T-helper 1 cell treated with Interleukin-12 subunit alpha and Interleukin-12 subunit beta and Interleukin-4 antibody, amounts not matched to agents 30 μg/mL and 1 μg/mL, for 36 hours (primary cell): ENCODE results near the gene SLC4A1AP.
"Not testable (repeated sequence)": the region's sequence is repeated elsewhere in the genome, so short reads cannot be mapped to it uniquely, and the experiment has no call there.

Experiments used
- H3K27ac Mint-ChIP-seq: one replicate; pipeline ENCODE4 v1.8.0; 2021; ENCODE audit warnings: mild to moderate bottlenecking, mixed read lengths
- H3K27me3 Mint-ChIP-seq: one replicate; pipeline ENCODE4 v1.8.0; 2021; ENCODE audit warnings: low read depth, mixed read lengths
- H3K36me3 Mint-ChIP-seq: one replicate; pipeline ENCODE4 v1.8.0; 2021; ENCODE audit warnings: low read depth, mixed read lengths
- H3K4me1 Mint-ChIP-seq: one replicate; pipeline ENCODE4 v1.8.0; 2021; ENCODE audit warnings: low read depth, mixed read lengths
- H3K4me3 Mint-ChIP-seq: one replicate; pipeline ENCODE4 v1.8.0; 2021; ENCODE audit warnings: mild to moderate bottlenecking, moderate library complexity, mixed read lengths
- H3K9me3 Mint-ChIP-seq: one replicate; pipeline ENCODE4 v1.8.0; 2021; ENCODE audit warnings: mixed read lengths

The SLC4A1AP gene

GRCh38 chr2:27663285-27664153 is at the start of gene SLC4A1AP, which contains the start of gene SUPT7L:
SLC4A1AP (plus strand) TSS chr2:27663889; CDS start chr2:27663915, 26 bp downstream.
SUPT7L (minus strand) TSS chr2:27663614; CDS start chr2:27662192, 1,422 bp downstream.
- H3K4me1 Mint-ChIP-seq = peaks cover 39% of the 10 kb centered on the region

GRCh38 chr2:27613985-27614384 is 49.7 kb upstream of the SLC4A1AP start:
- H3K27me3 Mint-ChIP-seq = no peaks in the 10 kb centered on the region

More at GRCh38 chr2:27663285-27664153, at the start of gene SLC4A1AP, which contains the start of gene SUPT7L:
- peak within 1 kb of the TSS; percentile 99 for H3K4me3 Mint-ChIP-seq
- H3K9me3 Mint-ChIP-seq = no peaks in the 10 kb centered on the region
- no peaks in the 10 kb centered on the region for H3K27me3 Mint-ChIP-seq
- H3K27ac Mint-ChIP-seq = peak within 1 kb of the TSS; percentile 99
- H3K36me3 Mint-ChIP-seq = peaks cover 46% of the 10 kb centered on the region

DNA sequence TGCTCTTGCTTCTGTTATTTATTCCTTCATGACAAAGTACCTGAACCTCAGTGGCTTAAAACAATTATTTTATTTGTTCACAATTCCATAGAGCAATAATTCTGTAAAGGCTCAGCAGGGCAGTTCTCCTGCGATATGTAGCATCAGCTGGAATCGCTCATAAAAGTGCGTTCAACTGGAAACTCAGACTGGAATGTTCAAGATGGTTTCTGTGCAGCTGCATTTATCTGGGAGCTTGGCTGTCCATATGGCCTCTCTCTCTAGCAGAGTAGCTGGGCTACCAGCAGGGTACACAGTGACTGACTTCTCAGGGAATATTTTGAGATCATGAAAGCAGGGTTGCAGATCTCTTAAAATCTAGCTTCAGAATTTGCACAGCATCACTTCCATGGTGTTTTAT is 48.4 kb upstream of the SLC4A1AP start:
- H3K27ac Mint-ChIP-seq = no peak overlapping the region

More at GRCh38 chr2:27613985-27614384, 49.7 kb upstream of the SLC4A1AP start:
- no peaks in the 10 kb centered on the region for H3K9me3 Mint-ChIP-seq
- peaks cover 43% of the 10 kb centered on the region for H3K36me3 Mint-ChIP-seq
- no peaks in the 10 kb centered on the region for H3K4me1 Mint-ChIP-seq
- no peak overlapping the region for H3K4me3 Mint-ChIP-seq
- no peak overlapping the region for H3K27ac Mint-ChIP-seq

DNA sequence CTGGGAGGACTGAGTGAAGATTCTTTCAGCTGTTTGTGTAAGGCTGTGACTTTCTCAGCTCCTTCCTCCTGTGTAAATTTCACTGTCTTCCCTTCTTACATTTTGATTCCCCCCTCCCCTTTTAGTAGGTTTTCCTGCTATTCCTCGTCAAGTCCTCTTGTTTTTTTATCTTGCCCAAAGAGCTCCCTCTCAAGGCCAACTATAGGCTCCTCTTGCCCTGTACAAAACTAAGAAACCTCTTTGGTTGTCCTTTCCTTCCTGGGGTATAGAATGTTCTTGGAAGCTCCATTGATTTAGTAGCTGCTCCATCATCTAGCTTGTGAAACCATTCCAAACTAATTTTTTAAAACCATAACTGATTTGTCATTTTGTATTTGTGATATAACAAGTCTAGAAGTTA is 42.2 kb upstream of the SLC4A1AP start:
- no peaks in the 10 kb centered on the region for H3K9me3 Mint-ChIP-seq
- no peak overlapping the region for H3K27ac Mint-ChIP-seq
- peaks cover 53% of the 10 kb centered on the region for H3K36me3 Mint-ChIP-seq

More for the DNA sequence above, 48.4 kb upstream of the SLC4A1AP start:
- H3K4me1 Mint-ChIP-seq = no peaks in the 10 kb centered on the region
- H3K27me3 Mint-ChIP-seq = no peaks in the 10 kb centered on the region
- peaks cover 46% of the 10 kb centered on the region for H3K36me3 Mint-ChIP-seq
- H3K4me3 Mint-ChIP-seq = no peak overlapping the region
- no peaks in the 10 kb centered on the region for H3K9me3 Mint-ChIP-seq

DNA sequence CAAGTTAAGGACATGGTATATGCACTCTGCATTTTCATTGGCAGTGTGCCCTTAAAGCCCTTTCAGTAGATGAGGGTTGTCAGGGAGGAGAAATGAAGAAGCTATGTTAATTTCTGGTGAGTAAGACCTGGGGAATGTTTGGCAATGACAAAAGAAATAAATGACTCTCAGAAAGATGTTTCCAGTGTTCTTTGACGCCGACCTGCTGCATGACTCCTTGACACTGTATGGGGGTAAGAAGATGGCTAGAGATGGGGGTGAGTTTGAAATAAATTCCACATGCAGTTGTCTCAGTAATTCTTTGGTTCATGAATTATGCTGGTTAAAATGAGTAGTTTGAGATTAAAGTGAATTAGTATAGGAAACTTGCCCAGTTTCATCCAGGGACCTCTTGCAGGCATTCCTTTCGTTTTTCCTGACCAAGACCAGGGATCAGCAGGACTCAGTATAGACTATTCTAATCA is 40.7 kb upstream of the SLC4A1AP start:
- Mint-ChIP-seq H3K4me1 (peaks cover 11% of the 10 kb centered on the region), H3K9me3 (no peaks in the 10 kb centered on the region), H3K27ac (no peak overlapping the region), H3K36me3 (peaks cover 44% of the 10 kb centered on the region), H3K4me3 (no peak overlapping the region), H3K27me3 (no peaks in the 10 kb centered on the region)

More for the DNA sequence above, 42.2 kb upstream of the SLC4A1AP start:
- no peak overlapping the region for H3K4me3 Mint-ChIP-seq
- no peaks in the 10 kb centered on the region for H3K4me1 Mint-ChIP-seq
- H3K27me3 Mint-ChIP-seq = no peaks in the 10 kb centered on the region

GRCh38 chr2:27624943-27625342 is 38.7 kb upstream of the SLC4A1AP start:
- H3K27ac Mint-ChIP-seq = no peak overlapping the region
- H3K27me3 Mint-ChIP-seq = no peaks in the 10 kb centered on the region
- peaks cover 37% of the 10 kb centered on the region for H3K36me3 Mint-ChIP-seq
- peaks cover 19% of the 10 kb centered on the region for H3K4me1 Mint-ChIP-seq
- no peaks in the 10 kb centered on the region for H3K9me3 Mint-ChIP-seq
- no peak overlapping the region for H3K4me3 Mint-ChIP-seq

DNA sequence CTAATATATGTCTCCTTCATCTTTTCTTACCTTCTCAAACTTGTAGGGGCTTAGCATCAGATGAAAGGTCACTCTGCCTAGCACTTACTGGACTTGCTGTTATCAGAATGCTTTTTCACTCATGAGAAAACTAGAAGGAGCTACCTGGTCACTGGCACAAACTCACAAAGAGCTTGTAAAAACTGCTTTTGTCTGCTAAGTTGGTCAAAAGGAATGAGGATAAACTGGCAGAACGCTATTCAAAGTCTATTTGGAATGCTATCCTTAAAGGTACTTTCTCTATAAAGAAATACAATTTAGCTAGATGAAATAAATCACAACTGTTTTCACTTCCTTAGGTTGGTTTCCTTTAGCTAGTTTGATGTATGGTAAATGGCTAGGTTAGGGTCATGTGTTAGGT is 37.4 kb upstream of the SLC4A1AP start:
- not testable (repeated sequence) for H3K27ac Mint-ChIP-seq, H3K9me3 Mint-ChIP-seq, H3K27me3 Mint-ChIP-seq, H3K4me3 Mint-ChIP-seq
- Mint-ChIP-seq H3K4me1 (peaks cover 23% of the 10 kb centered on the region), H3K36me3 (peaks cover 35% of the 10 kb centered on the region)

- not testable (repeated sequence) for H3K9me3 Mint-ChIP-seq, H3K4me3 Mint-ChIP-seq, H3K27me3 Mint-ChIP-seq
- H3K4me1 Mint-ChIP-seq = peaks cover 23% of the 10 kb centered on the region
- H3K27ac Mint-ChIP-seq = peak overlapping the region; percentile 27
- peaks cover 32% of the 10 kb centered on the region for H3K36me3 Mint-ChIP-seq
Measured at GRCh38 chr2:27626921-27627320, 36.8 kb upstream of the SLC4A1AP start.

DNA sequence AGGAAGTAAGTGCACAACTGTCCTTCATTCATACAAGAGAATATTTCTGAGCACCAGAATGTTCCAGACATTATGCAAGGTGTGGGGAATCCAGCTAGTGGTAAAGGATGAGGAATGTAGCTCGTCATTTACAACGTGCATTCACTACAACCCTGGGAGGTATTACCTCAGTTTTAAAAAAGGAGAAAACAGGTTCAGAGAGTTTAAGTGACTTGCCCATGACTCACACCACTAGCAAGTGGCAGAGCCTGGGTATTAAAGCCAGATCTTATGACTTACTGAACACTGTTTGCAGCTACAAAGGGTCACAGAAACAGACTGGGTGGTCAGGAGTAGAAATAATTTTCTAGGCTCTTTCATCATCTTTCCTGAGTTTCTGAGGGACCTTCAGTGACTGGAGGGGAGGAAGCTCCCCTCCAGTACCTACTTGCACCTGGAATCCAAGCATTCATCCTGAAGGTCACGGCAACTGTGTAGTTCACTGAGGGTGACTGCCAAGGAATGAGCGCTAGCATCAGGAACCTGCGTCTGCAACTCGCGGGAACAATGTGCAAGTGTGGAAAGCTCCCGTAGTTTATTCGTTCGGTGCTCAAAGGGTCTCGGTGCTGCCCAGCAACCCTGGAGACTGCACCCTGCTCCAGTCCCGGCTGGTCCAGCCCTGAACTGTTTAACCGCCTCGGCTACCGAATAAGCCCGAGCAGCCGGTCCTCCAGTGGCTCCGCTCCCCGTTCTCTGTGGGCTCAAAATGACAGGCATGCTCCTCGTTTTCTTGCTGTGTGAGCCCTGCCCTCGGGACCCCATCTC is 35.5 kb upstream of the SLC4A1AP start:
- Mint-ChIP-seq H3K4me3 (no peak overlapping the region), H3K9me3 (no peaks in the 10 kb centered on the region), H3K27ac (no peak overlapping the region), H3K36me3 (peaks cover 29% of the 10 kb centered on the region), H3K4me1 (peaks cover 23% of the 10 kb centered on the region), H3K27me3 (no peaks in the 10 kb centered on the region)

GRCh38 chr2:27628767-27629709 is 34.7 kb upstream of the SLC4A1AP start, which contains the start of the genes CCDC121 and GPN1:
CCDC121 (minus strand) TSS chr2:27629012; CDS start chr2:27627799, 1,213 bp downstream.
GPN1 (plus strand) TSS chr2:27629050; CDS start chr2:27629059, 9 bp downstream.
- Mint-ChIP-seq H3K36me3 (peaks cover 27% of the 10 kb centered on the region), H3K9me3 (no peaks in the 10 kb centered on the region), H3K4me1 (peaks cover 23% of the 10 kb centered on the region), H3K4me3 (no peak within 1 kb of the TSS), H3K27me3 (no peaks in the 10 kb centered on the region), H3K27ac (no peak within 1 kb of the TSS)

- H3K36me3 Mint-ChIP-seq = peaks cover 28% of the 10 kb centered on the region
- H3K4me1 Mint-ChIP-seq = peaks cover 23% of the 10 kb centered on the region
- H3K9me3 Mint-ChIP-seq, H3K27me3 Mint-ChIP-seq: not testable (repeated sequence)
- H3K27ac Mint-ChIP-seq = peak overlapping the region; percentile 1
- peak overlapping the region; percentile 19 for H3K4me3 Mint-ChIP-seq
Measured at GRCh38 chr2:27630257-27630656, 33.4 kb upstream of the SLC4A1AP start.

GRCh38 chr2:27634291-27634690 is 29.4 kb upstream of the SLC4A1AP start:
- no peaks in the 10 kb centered on the region for H3K9me3 Mint-ChIP-seq
- H3K4me1 Mint-ChIP-seq = peaks cover 26% of the 10 kb centered on the region
- H3K27me3 Mint-ChIP-seq = no peaks in the 10 kb centered on the region
- H3K27ac Mint-ChIP-seq = no peak overlapping the region
- H3K36me3 Mint-ChIP-seq = peaks cover 52% of the 10 kb centered on the region
- H3K4me3 Mint-ChIP-seq = no peak overlapping the region

- H3K27ac Mint-ChIP-seq = no peak overlapping the region
- H3K9me3 Mint-ChIP-seq = no peaks in the 10 kb centered on the region
- peaks cover 16% of the 10 kb centered on the region for H3K4me1 Mint-ChIP-seq
- peaks cover 54% of the 10 kb centered on the region for H3K36me3 Mint-ChIP-seq
- H3K27me3 Mint-ChIP-seq = no peaks in the 10 kb centered on the region
- no peak overlapping the region for H3K4me3 Mint-ChIP-seq
Measured at GRCh38 chr2:27636766-27637165, 26.9 kb upstream of the SLC4A1AP start.
